HepG2 (cell line): ENCODE results near the gene TLE1. TPM values are rescaled to one million over a fixed set of nuclear protein-coding genes. Genes with fewer than 3 reads are reported as not detected.

ENCODE experiments used
- ARID5B ChIP-seq: IDR thresholded peaks from 2 replicates; pipeline ENCODE4 v1.4.0; 2020; ENCODE audit warnings: mild to moderate bottlenecking, missing genetic modification reagents
- CHD4 ChIP-seq: fragments of 200-600 bp; sonication (generic); IDR thresholded peaks from 2 replicates; pipeline ENCODE4 v1.7.0; 2017; ENCODE audit warnings: mild to moderate bottlenecking, low read length, borderline replicate concordance
- CSRNP1 ChIP-seq: sonication (generic); formaldehyde crosslinking; IDR thresholded peaks from 2 replicates; pipeline ENCODE4 v1.8.1; 2023; ENCODE audit warnings: mild to moderate bottlenecking, missing genetic modification reagents
- MXD4 ChIP-seq: IDR thresholded peaks from 2 replicates; pipeline ENCODE4 v1.6.1; 2016; ENCODE audit warnings: mild to moderate bottlenecking, missing biosample characterization, missing genetic modification reagents
- NFAT5 ChIP-seq: sonication (generic); formaldehyde crosslinking; IDR thresholded peaks from 2 replicates; pipeline ENCODE4 v1.4.0; 2020; ENCODE audit warnings: missing genetic modification reagents
- RFX5 ChIP-seq: IDR thresholded peaks from 2 replicates; pipeline ENCODE4 v1.6.1; 2011; ENCODE audit warnings: low read depth, low read length, improper control_type of control experiment
- SOX13 ChIP-seq, 3 experiments: fragments of 450-650 bp in 1 of 3; sonication (generic) in 1 of 3; formaldehyde crosslinking in 1 of 3; IDR thresholded peaks in 2 of 3; conservative IDR thresholded peaks in 1 of 3; 2 replicates each; pipeline versions ENCODE4 v1.5.0 to v1.6.1; 2016 to 2020; ENCODE audit warnings: antibody characterized with exemption in 1 of 3, mild to moderate bottlenecking in 1 of 3, missing compliant biosample characterization in 1 of 3, missing genetic modification reagents in 1 of 3, moderate library complexity in 1 of 3
- SUZ12 ChIP-seq: fragments of 150-350 bp; IDR thresholded peaks from 2 replicates; pipeline ENCODE4 v1.6.1; 2014; ENCODE audit warnings: low read depth, low read length
- THRA ChIP-seq: sonication (generic); formaldehyde crosslinking; IDR thresholded peaks from 2 replicates; pipeline ENCODE4 v1.4.0; 2020; ENCODE audit warnings: missing genetic modification reagents, borderline replicate concordance
- ZNF33B ChIP-seq: sonication (generic); formaldehyde crosslinking; IDR thresholded peaks from 2 replicates; pipeline ENCODE4 v1.5.1; 2020; ENCODE audit warnings: mild to moderate bottlenecking, missing genetic modification reagents
- ZNF562 ChIP-seq: sonication (generic); formaldehyde crosslinking; IDR thresholded peaks from 2 replicates; pipeline ENCODE4 v1.8.0; 2022; ENCODE audit warnings: missing genetic modification reagents, borderline replicate concordance
- polyA plus RNA-seq, 8 experiments: library from polyadenylated mRNA; depleted of rRNA in 3 of 8; stranded (reverse) in 7 of 8; unstranded in 1 of 8; fragments of >200 nt; fragmentation: Illumina TruSeq in 4 of 8; extraction: Trizol in 4 of 8; gene quantifications; 2 replicates each; pipeline versions ENCODE4 v1.2.1 to v1.2.3, GENCODE V29; 2011 to 2016; ENCODE audit warnings: low read depth in 4 of 8, missing spikeins in 1 of 8, mixed read lengths in 1 of 8; ENCODE audit not compliant: insufficient read depth in 1 of 8
- total RNA-seq, 5 experiments: library from RNA; depleted of rRNA; stranded (reverse); fragments of >200 nt; fragmentation: Illumina TruSeq; extraction: Trizol; gene quantifications; 2 replicates each; pipeline ENCODE4 v1.2.3, GENCODE V29; 2016; ENCODE audit warnings: low read depth in 1 of 5
- TF ChIP-seq, protein P1 (sequence below): sonication (generic); formaldehyde crosslinking; IDR thresholded peaks from 2 replicates; pipeline ENCODE4 v1.8.0; 2022; ENCODE audit warnings: mild to moderate bottlenecking, missing genetic modification reagents, moderate library complexity

The TLE1 gene
- total and polyA plus RNA-seq, 2 of the 13 experiments (the other 11 are each of a cell fraction or from before 2014, with no cell fraction given) = 35.9 to 109 TPM

GRCh38 chr9:81686614-81687520 lies 2.5 kb downstream of the TLE1 start (continued):
- TF ChIP-seq, protein P1, sequence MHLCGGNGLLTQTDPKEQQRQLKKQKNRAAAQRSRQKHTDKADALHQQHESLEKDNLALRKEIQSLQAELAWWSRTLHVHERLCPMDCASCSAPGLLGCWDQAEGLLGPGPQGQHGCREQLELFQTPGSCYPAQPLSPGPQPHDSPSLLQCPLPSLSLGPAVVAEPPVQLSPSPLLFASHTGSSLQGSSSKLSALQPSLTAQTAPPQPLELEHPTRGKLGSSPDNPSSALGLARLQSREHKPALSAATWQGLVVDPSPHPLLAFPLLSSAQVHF (CRISPR knock-in tag) = no peak
- TF ChIP-seq THRA (CRISPR knock-in tag) = peak; percentile 94; the same call in 1 of the 2 replicates
- peak; percentile 44; the same call in 1 of the 2 replicates for TF ChIP-seq CHD4
- TF ChIP-seq SUZ12 = no peak
- no peak; the same call in 1 of the 2 replicates for TF ChIP-seq MXD4 (CRISPR knock-in tag)
- no peak for TF ChIP-seq CSRNP1 (CRISPR knock-in tag)
- TF ChIP-seq SOX13 (IDR thresholded peaks at IDR 0.05) = peak; percentile 100
- TF ChIP-seq SOX13 (CRISPR knock-in tag; conservative IDR thresholded peaks at IDR 0.05 in 1 of 2, IDR thresholded peaks at IDR 0.05 in 1 of 2) = peak in 1 of 2 experiments; percentile 100; a peak in 2 of 4 replicates
- TF ChIP-seq ZNF562 (CRISPR knock-in tag) = no peak
- peak; percentile 55; the same call in 1 of the 2 replicates for TF ChIP-seq ZNF33B (CRISPR knock-in tag)
- peak; percentile 96 for TF ChIP-seq ARID5B
- TF ChIP-seq RFX5 = no peak
- no peak for TF ChIP-seq NFAT5 (CRISPR knock-in tag)
